Cardiac fibroblast (primary cell): ENCODE measurements around the gene ARPC1A.

Experiments
- DNase-seq, 2 donors: peaks; one replicate each; pipeline versions ENCODE4 v3.0.0 to v3.0.0-alpha.2; 2010; ENCODE audit warnings: low read depth in 2 of 2
- H3K4me3 ChIP-seq, 2 donors: replicated peaks in 1 of 2; 1 replicate in 1 of 2; 2 replicates in 1 of 2; pipeline ENCODE4 v1.5.1; 2011; ENCODE audit warnings: low read depth in 2 of 2, low read length in 2 of 2, mild to moderate bottlenecking in 2 of 2, moderate library complexity in 1 of 2
- TF ChIP-seq, protein P1 (sequence below): IDR thresholded peaks from one replicate; pipeline ENCODE4 v1.5.1; 2011; ENCODE audit warnings: low read depth, mild to moderate bottlenecking, low read length, inconsistent platforms

ARPC1A gene

GRCh38 chr7:99404235-99404976, 78.7 kb downstream of the ARPC1A start:
- TF ChIP-seq, protein P1, sequence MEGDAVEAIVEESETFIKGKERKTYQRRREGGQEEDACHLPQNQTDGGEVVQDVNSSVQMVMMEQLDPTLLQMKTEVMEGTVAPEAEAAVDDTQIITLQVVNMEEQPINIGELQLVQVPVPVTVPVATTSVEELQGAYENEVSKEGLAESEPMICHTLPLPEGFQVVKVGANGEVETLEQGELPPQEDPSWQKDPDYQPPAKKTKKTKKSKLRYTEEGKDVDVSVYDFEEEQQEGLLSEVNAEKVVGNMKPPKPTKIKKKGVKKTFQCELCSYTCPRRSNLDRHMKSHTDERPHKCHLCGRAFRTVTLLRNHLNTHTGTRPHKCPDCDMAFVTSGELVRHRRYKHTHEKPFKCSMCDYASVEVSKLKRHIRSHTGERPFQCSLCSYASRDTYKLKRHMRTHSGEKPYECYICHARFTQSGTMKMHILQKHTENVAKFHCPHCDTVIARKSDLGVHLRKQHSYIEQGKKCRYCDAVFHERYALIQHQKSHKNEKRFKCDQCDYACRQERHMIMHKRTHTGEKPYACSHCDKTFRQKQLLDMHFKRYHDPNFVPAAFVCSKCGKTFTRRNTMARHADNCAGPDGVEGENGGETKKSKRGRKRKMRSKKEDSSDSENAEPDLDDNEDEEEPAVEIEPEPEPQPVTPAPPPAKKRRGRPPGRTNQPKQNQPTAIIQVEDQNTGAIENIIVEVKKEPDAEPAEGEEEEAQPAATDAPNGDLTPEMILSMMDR = no peak

DNA sequence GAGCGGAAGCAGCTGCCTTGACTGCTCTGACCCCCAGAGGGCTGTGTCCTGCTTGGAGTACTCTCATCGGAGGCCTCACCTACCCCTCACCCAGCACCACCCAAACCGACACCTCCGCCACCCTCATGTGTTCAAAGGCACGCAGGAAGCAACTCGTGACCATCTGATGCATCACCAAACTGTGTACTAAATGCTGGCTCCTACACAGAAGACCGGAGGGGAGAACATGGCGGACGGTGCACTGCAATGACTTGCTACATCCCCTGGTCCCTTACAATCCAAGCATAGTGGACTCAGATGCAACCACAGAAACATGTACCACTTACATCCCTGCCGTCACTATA, 79.3 kb downstream of the ARPC1A start:
- no peak for DNase-seq
- H3K4me3 ChIP-seq = no peak overlapping the region
- TF ChIP-seq, protein P1 = no peak

More at GRCh38 chr7:99404235-99404976, 78.7 kb downstream of the ARPC1A start:
- peak in 1 of 2 donors; percentile 69 for DNase-seq
- no peak overlapping the region for H3K4me3 ChIP-seq

DNA sequence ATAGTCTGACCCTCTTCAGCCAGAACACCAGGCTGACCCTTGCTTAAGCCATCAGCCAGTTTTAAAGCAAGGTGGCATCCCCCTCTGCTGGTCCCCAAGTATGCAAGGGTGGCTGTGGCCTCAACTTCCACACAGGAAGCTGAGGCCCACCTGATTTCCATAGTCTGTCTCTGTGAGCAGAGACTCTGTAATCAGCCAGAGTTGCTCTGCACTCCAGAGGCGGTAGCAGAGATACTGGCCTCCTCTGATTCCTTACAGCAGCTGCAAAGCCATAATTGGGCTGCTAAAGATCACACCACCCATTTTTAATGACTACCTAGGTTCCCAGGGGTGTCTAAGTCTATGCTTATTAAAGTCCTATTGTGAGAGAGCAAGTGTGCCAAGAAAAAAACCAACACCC, 80.9 kb downstream of the ARPC1A start:
- no peak overlapping the region for H3K4me3 ChIP-seq
- no peak for DNase-seq
- TF ChIP-seq, protein P1 = no peak

- H3K4me3 ChIP-seq = peak overlapping the region; percentile 96
- DNase-seq = peak; percentile 83
- TF ChIP-seq, protein P1 = no peak
Observed at GRCh38 chr7:99407872-99408378, 82.2 kb downstream of the ARPC1A start.

DNA sequence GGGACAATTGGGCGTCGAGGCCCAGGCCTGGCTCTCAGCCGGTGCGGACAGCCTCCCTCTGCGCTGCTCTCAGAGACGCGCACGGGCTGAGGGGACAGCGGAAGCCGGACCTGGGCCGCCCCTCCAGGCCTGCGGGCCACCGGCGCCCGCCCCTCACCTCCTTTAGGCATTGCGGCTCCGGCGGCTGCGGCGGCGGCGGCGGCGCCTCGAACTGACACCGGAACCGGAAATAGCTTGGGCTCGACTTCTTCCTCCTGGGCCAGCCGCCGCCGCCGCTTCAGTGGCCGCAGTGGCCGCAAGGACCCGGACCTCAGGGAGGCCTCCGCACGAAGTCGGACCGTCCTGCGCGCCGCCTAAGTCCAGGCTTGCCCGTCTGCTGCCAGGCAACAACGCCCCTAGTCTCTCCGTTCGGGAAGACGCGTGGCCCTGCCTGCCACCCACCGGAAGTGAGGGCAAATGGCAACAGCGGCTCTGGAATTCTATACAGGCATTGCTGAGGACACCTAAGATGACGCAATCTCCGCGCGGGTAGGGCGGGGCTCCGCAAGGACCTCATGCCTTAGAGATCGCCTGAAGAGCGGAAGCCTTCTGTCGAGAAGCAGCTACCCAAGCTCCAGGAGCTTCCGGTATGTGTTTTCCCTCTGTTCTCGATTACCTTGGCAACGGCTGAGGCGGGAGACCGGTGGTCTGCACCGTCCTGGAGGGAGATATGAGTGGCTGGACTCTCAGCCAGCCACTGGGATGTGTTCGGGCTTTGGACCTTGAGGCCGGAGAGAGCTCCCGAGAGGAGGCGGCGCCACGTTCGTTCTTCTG, 82.9 kb downstream of the ARPC1A start, which contains the start of the genes BUD31 and PDAP1:
Gene BUD31, plus strand, starts transcription at position 591 of the 813 bp plus-strand sequence. CDS start 2,124 bp downstream, outside the sequence.
Gene PDAP1, minus strand, starts transcription at position 219 of the 813 bp plus-strand sequence. Its CDS starts 49 bp downstream, at position 170.
- peak; percentile 97 for DNase-seq
- TF ChIP-seq, protein P1 = no peak
- peak within 1 kb of the TSS; percentile 96 for H3K4me3 ChIP-seq

DNA sequence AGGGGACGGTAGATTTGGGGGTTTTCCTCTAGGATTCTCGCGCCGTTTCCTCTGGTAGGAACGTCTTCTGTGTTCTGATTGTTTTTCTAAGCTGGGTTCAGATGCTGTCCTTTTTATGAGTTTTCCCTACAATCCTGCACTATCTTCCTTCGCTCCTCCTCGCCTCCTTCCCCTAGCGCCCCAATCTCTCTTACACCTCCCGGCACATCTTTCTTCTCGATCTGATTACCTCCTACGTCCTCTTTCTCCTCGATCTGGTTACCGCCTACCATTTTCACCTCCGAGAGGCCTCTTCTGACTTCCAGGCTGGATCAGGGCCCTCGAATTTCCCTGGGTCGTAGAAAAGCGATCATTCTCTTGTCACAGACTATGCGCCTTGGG, 83.5 kb downstream of the ARPC1A start:
- peak overlapping the region; percentile 96 for H3K4me3 ChIP-seq
- TF ChIP-seq, protein P1 = no peak
- no peak for DNase-seq
